Measurements from ENCODE around the gene FIBP. TPM values are rescaled to one million over a fixed set of nuclear protein-coding genes. Genes with fewer than 3 reads are reported as not detected.

FIBP gene
- total and polyA plus RNA-seq, 2 of the 4 experiments (the other 2 are of a cell fraction), result 141 to 182 TPM

DNA sequence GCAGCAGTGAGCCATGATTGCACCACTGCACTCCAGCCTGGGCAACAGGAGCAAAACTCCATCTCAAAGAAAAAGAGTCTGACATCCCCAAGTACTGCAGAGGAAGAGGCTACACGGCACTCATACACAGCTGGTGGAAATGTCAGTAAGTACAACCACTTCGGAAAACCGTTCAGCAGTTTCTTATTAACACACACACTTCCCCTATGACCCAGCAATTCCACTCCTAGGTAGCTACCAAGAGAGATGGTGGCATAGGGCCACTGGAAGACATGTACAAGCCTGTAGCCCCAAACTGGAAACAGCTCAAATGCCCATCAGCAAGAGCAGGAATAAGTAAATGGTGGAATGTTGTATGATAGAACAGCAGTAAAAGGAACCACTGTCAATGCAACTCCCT, 34.3 kb upstream of the FIBP start:
- no peak overlapping the region for H3K4me2 ChIP-seq (ENCODE audit: low read depth, low read length)
- H4K8ac ChIP-seq (ENCODE audit: low read depth in 2 of 2, low read length in 2 of 2), result no peak overlapping the region
- ATAC-seq (ENCODE audit: low read depth), result no peak
- no TSS peak for BruUV-seq (replicated peaks)
- no peak overlapping the region for H4K5ac ChIP-seq (ENCODE audit: low read depth, low read length)
- H2BK120ac ChIP-seq (ENCODE audit: low read depth, low read length), result no peak overlapping the region
- H2BK20ac ChIP-seq (ENCODE audit: low read depth, low read length), result no peak overlapping the region
- no peak overlapping the region; the same call in 1 of the 2 replicates for H3K23ac ChIP-seq (ENCODE audit: low read depth, low read length)
- ChIA-PET POLR2A (ENCODE audit: unreplicated experiment) (no interaction called here), CTCF (no interaction called here)
- dilution Hi-C loops (cut with HindIII; ENCODE audit: low sequenced_read_pairs, unreplicated experiment), result no loop called here
- H4K20me1 ChIP-seq (ENCODE audit: insufficient read depth, low read length), result peaks cover 11% of the 10 kb centered on the region
- H3K36me3 ChIP-seq (ENCODE audit: control insufficient read depth, insufficient read depth, low read length), result peaks cover 33% of the 10 kb centered on the region
- H3K9me1 ChIP-seq (ENCODE audit: insufficient read depth, low read length), result peaks cover 6% of the 10 kb centered on the region; the same call in 1 of the 2 replicates
- no peak overlapping the region for H3K56ac ChIP-seq (ENCODE audit: extremely low read depth, insufficient read depth, low read length)
- no peak overlapping the region for H3K14ac ChIP-seq (replicated peaks; ENCODE audit: low read depth, low read length)
- no peak overlapping the region for H3K4me3 ChIP-seq (ENCODE audit: insufficient read depth, low read depth, low read length)
- H2BK5ac ChIP-seq (ENCODE audit: low read depth, low read length, poor library complexity, severe bottlenecking), result no peak overlapping the region
- H3K9ac ChIP-seq (ENCODE audit: low read depth, low read length), result no peak overlapping the region
- H3K79me1 ChIP-seq (ENCODE audit: low read depth in 1 of 2, low read length in 2 of 2), result peaks cover 12 to 42% of the 10 kb centered on the region in 2 experiments
- H2AK5ac ChIP-seq (ENCODE audit: low read depth, low read length), result no peak overlapping the region
- H3K4ac ChIP-seq (ENCODE audit: low read depth, low read length), result no peak overlapping the region
- peaks cover 13% of the 10 kb centered on the region for H3K4me1 ChIP-seq (ENCODE audit: control insufficient read depth, insufficient read depth, low read length)
- no peak overlapping the region for H3K27ac ChIP-seq (ENCODE audit: insufficient read depth, low read length)
- no peak overlapping the region for H3K18ac ChIP-seq (ENCODE audit: low read depth, low read length)
- H2BK15ac ChIP-seq (ENCODE audit: low read depth, low read length), result no peak overlapping the region
- in situ Hi-C loops (cut with MboI; ENCODE audit: low sequenced_read_pairs), result no loop called here
- intact Hi-C loops (cut with micrococcal nuclease), result no loop called here
- no peak overlapping the region for H4K91ac ChIP-seq (ENCODE audit: insufficient read depth, low read depth, low read length)
- TF ChIP-seq ELK1 (IDR thresholded peaks at IDR 0.05; ENCODE audit: borderline replicate concordance, low read depth, low read length), result no peak
- no peak for TF ChIP-seq MAFK (IDR thresholded peaks at IDR 0.05; ENCODE audit: low read depth, low read length)
- no peak for TF ChIP-seq RFX5 (IDR thresholded peaks at IDR 0.05; ENCODE audit: low read depth, low read length)
- TF ChIP-seq FOS (IDR thresholded peaks at IDR 0.05; ENCODE audit: low read depth, low read length), result no peak
- no peak for TF ChIP-seq CEBPB (IDR thresholded peaks at IDR 0.05; ENCODE audit: low read depth, low read length)
- no peak for TF ChIP-seq SMC3 (IDR thresholded peaks at IDR 0.05; ENCODE audit: low read depth, low read length)
- TF ChIP-seq CTCF (conservative IDR thresholded peaks at IDR 0.05; ENCODE audit: low read depth, low read length), result no peak
- TF ChIP-seq USF2 (IDR thresholded peaks at IDR 0.05; ENCODE audit: low read depth, low read length), result no peak
- no peak overlapping the region for H2AK9ac ChIP-seq (replicated peaks; ENCODE audit: low read depth, low read length, poor library complexity)
- WGBS, 2 experiments (ENCODE audit: extremely low coverage in 2 of 2, insufficient read length in 1 of 2), result no CpG with 5 or more reads among the region's 3 CpGs
- no peak overlapping the region for H2AFZ ChIP-seq (replicated peaks; ENCODE audit: low read length, poor library complexity)
- no peaks in the 10 kb centered on the region for H3K9me3 ChIP-seq (ENCODE audit: control insufficient read depth, insufficient read depth, low read length)
- H3K27me3 ChIP-seq (ENCODE audit: control insufficient read depth, insufficient read depth, low read length), result no peaks in the 10 kb centered on the region
- DNase-seq, result no peak
